Measurements from ENCODE around the gene ICAM2.
A peak's percentile ranks its signal among the peaks of the same experiment; 100 is the strongest.
"Not testable (repeated sequence)": the region's sequence is repeated elsewhere in the genome, so short reads cannot be mapped to it uniquely, and the experiment has no call there.

The ICAM2 gene

DNA sequence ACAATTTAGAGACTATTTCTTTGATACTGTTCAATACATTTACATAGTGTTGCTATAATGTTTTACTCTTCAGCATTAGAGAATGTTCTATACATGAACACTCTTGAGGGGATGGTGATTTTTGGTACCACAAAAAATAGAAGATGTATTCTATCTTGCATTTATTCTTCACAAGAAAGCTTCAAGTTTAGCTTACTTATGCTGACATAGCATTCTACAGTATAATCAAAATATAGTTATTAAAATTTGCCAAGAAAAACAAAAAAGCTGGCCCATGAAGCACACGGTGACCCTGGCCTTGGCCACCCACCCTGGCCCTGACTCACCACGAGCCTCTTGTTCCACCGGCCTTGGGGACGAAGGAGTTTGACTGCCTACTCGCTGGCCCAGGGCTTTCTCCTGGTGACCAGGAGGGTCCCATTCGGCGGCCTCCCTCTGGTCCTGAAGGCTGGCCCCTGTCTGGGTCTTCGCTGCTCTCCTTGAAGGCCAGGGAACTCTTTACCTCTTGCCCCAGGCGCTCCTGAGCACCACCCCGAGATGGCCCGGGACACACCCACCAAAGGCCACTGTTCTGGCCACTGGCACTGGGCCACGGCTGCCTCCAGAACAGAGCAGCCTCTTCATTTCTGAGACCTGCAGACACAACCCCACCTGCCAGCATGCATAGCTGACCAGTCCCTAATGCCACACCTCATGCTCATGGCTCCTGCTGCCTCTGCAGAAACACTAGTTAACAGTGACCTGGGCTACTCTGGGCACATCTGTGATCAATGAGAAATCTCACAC lies 22.5 kb upstream of the ICAM2 start:
- DNase-seq (ENCODE audit: low read depth, low spot score): no peak

DNA sequence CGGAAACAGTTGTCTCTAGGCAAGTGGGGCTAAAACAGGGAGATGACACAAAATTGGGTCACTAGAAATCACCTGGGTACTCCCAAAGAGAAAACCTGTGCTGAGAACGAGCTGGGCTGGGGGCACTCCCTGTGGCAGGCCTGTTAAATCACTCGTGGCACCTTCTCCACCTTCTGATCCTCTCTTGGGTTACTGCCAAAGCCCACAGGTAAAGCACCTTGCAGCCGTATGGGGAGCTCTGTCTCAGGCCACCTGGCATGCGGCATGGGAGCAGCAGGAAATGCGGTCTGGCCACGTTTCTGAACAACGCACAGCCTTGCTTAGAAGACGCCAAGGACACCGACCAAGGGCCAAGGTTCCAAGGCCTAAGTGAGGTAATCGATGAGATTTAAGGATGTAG lies 21.5 kb upstream of the ICAM2 start:
- DNase-seq (ENCODE audit: low read depth, low spot score): no peak

DNA sequence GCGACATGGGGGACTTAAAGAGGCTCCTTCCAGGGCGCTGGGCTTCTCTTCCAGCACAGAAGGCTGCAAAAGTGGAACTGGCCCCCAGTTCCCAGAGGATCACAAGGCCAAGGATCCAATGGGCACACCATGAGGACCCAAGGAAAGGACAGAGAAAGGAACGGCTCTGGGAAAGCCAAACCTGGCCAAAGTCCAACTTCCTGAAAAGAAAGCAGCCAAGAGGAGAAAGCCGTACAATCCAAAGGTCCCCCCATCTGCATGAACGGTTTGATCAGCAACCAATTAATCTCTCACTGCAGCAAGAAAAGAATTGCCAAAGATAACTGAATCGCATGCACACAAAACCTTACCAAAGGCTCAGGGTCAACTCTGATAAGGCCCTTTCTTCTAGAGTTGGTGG lies 19.8 kb upstream of the ICAM2 start:
- no peak for DNase-seq (ENCODE audit: low read depth, low spot score)

DNA sequence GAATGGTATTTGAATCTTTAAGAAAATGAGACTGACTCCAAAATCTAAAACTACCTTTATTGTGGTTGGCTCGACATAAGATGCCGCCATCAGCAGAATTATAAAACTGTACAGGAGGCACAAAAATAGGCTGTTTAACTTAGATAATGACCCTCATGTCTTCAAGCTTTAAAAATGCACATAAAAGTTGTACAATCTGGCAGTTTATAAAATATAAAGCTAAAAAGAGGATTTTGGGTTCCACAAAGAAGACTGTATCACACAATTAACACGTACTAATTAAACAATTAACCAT lies 18.6 kb upstream of the ICAM2 start:
- DNase-seq (ENCODE audit: low read depth, low spot score): no peak

DNA sequence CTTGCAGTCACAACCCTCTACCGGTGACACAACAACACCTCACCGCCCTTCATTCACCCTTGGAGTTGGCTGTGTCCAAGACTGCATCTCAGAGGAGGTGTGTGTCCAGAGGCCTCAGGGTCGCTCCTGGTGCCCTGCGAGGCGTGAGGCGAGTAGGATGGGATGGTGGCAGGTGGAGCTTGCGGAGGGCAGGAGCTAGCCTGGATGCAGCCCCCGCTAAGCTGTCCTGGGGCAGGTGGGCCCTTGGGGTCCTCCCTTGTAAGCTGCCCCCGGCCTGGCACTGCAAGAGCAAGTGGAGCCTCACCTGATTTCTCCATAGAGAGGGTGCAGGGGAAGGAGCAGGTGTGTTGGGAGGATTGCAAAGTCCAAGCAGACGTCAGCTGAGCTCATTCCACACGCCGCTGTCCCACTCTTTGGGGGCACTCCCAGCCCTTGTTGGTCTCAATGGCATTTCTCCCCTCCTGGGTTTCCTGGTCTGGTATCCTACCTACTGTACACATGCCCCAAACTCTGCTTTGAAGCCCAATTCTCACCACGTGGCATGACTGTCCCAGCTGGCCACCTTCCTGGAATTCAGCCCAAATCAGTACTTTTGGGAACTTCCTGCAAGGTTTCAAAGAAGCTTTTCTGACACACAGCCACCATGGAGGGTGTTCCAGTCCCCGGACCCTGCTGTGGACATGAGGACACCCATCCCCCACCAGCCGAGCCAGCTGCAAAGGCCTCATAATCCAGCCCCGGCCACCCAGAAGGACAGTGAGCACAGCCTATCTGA lies 18.1 kb upstream of the ICAM2 start:
- DNase-seq (ENCODE audit: low read depth, low spot score): no peak

DNA sequence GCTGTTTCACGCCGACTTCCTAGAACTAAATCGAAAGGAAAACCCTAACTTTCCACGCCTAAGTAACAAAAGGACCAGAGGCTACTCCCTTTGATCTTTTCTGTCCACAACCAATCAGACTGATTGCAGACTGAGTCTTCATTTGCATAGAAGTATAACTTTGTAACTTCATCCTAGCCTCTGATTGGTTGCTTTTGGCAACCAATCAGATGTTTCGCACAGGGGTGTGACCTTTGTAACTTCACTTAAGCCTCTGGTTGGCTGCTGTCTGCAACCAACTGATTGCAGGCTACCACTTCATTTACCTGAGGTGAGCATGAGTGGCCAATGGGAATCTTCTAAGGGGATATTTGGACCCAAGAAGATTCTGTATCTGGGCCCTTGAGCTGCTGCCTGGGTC lies 17.4 kb upstream of the ICAM2 start:
- no peak for DNase-seq (ENCODE audit: low read depth, low spot score)

DNA sequence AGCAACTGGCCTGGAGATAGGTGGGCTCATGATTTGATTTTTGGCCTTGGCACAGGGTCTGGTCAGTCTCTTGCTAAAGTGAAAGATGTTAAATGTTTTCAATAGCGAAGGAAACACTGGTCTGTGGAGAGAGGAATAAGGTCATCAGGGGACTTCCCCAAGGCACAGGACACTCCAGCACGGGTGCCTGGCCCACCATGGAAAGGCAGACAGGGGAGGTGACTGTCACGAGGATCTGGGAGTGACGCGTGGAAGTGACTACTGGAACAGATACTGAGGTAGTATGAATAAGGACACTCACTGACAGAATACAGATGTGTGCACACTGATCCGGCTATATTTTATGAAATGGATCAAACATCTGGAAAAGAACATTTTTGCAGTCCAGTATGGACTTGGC lies 16.7 kb upstream of the ICAM2 start:
- no peak for DNase-seq (ENCODE audit: low read depth, low spot score)

DNA sequence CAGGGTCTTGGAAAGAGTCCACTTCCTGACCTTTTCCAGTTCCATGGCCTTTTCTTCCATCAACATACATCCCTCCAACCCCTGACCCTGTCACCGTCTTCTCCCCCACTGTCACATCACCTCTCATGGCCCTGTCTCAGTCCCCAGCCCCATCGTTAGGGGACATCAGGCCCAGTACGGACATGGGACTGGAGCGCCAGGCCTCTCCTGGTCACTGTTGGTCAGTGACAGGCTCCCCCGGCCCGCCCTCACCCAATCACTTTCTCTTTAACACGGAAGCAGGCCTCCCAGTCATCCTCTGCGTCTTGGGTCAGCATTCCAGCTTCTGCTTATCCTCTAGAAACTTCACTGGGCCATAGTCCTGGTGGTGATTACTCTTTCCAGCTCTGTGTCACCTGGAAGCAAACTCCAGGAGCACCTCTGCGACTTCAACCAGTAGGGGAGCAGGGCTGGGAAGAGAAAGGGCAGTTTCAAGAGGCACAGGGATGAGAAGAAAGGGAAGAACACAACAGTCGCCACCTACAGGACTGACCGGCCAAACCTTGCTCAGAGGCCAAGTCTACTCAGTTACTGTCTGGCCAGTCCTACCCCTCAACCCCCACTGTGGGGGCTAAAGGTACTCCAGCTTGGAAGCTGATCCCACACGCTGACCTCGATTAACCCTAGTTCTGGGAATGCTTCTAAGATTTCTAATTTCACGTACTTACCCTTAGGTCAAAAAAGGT lies 15.9 kb upstream of the ICAM2 start:
- DNase-seq (ENCODE audit: low read depth, low spot score): no peak

DNA sequence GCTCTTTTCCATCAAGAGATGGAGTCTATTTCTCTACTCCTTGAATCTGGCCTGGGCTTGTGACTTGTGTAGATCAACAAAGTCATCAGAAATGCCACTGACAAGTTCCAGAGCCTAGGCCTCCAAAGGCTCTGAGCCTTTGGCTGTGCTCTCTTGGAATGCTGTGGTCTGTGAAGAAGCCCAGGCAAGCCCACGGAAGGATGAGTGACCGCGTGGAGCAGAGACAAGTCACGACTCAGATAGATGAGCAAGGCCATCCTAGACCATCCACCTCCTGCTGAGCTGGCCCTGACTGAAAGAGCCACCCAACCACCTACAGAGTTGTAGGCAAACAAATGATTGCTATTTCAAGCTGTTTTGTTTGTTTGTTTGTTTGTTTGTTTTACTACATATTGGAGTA lies 11.6 kb upstream of the ICAM2 start:
- DNase-seq (ENCODE audit: low read depth, low spot score): peak; percentile 12

DNA sequence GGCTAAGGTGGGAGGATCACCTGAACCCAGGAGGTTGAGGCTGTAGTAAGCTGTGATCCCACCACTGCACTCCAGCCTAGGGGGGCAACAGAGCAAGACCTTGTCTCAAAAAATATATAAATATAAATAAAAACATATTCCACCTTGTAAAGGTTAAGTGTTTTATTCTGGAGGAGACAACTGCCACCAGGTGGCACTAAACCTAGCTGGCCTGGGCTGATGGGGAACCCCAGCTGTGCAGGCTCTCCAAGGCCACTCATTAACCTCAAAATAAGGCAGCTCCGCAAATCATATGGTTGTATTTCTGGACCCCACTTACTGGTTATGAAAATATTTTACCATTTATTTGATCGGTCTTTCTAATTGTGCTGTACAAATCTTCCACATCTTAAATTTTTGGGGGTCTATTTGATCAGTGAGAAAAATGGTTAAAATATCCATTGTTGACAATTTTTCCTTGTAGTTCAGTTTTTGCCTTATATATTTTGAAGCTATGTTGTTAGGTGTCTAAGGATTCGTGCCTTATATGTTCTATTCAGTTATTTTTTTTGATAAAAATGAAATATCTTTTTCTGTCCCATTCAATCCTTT lies 8.5 kb upstream of the ICAM2 start:
- DNase-seq (ENCODE audit: low read depth, low spot score): peak; percentile 80

DNA sequence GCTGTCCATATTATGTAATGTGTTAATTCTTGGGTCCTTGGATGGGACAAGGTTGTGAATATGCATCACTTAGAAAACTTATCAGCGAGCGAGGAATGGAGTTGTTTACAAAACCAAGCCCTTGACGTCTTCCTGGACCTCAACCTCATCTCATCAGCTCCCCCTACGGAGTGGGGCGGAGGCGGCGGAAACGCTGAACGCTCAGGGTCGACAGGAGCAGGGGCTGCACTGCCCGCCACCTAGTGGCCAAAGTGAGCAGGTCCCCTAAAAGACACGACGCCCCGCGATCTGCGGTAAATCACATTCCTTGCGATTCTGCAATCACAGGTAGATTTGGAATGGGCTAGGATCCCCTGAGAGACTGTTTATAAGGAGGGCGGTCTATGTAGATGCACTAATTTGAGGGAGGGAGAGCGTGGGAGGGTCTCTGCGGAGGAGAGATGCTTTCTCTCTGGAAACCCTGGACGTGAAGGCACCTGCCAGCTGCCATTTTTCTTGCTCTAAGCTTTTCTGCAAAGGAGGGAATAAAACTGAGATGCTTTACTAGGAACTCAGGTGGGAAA lies 5.4 kb upstream of the ICAM2 start:
- DNase-seq (ENCODE audit: low read depth, low spot score): peak; percentile 76

DNA sequence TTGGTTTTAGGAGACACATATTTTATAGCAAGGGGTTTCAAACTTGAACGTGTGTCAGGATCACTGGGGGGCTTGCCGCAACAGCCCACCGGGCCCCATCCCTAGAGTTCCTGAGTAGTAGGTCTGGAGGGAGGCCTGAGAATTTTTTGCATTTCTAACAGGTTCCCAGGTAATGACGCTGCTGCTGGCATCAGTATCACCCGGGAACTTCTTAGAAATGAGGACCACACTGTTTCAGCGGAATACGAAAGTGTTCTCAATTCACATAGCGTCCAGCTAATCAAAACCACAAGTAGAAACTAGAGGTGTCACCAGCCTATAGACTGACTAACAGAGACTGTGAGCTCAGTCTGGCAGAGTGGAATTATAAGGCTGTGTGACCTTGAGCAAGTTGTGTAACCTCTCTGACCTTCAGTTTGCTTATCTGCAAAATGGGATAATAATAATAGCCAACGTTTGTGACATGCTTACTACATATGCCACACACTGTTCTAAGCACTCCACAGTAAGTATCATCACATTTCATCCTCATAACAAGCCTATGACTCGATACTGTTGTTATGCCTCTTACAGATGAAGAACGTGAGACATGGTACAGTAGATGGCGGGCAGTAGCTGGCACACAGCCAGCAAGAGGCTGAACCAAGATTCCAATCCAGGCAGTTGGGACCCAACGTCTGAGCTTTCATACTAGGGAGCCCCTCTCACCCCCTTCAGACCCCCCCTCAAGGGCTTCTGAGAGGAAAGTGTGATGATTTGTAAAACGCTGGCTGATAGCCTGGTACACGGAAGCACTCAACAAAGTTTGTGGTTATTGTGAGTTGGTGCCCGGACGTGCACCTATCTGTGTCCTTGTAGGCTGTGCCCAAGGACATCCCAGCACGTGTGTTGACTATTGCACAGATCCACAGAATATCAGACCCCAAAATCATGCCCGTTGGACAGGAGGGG lies 4.6 kb upstream of the ICAM2 start:
- DNase-seq (ENCODE audit: low read depth, low spot score): no peak

DNA sequence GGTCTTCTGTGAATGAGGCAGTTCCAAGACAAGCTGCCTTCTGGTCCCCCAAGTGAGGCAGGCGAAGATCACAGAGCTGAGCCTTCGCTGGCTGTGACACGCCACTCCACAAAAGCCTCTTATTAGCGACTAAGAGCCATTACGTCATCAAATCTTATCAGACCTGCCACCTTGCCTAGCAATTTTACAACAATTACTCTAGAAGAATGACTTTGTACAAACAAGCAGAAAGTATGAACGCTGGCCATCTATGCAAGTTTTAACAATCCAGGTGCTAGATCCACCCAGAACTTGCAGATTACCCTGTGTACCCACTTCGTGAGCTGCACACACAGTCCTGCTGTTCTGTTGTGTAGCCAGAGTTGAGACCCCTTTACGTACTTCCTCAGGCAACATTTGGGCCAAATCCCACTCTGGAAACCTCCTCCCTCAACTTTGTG lies 3.8 kb upstream of the ICAM2 start:
- no peak for DNase-seq (ENCODE audit: low read depth, low spot score)

DNA sequence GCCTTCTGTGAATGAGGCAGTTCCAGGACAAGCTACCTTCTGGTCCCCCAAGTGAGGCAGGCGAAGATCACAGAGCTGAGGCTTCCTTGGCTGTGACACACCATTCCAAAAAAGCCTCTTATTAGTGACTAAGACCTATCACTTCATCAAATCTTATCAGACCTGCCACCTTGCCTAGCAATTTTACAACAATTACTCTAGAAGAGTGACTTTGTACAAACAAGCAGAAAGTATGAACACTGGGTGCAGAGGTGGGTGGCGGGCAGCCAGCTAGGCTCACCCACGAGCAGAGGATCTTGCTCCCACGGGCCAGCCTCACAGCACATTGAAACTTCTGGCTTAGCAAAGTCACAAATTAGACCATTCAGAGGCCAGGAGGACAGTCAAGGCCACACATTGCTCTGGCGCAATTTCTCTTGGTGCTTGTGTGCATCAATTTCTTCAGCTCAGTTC lies 2.2 kb upstream of the ICAM2 start:
- DNase-seq (ENCODE audit: low read depth, low spot score): no peak

DNA sequence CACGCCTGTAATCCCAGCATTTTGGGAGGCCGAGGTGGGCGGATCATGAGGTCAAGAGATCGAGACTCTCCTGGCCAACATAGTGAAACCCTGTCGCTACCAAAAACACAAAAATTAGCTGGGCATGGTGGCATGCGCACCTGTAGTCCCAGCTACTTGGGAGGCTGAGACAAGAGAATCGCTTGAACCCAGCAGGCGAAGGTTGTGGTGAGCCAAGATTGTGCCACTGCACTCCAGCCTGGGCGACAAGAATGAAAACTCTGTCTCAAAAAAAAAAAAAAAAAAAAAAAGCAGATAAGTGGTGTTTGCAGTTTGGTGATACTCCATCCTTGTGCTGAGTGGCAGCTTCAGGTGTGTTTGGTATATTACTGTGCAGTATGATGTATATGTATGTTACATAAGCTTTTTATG lies 877 bp downstream of the ICAM2 start:
- not testable (repeated sequence) for DNase-seq (ENCODE audit: low read depth, low spot score)

DNA sequence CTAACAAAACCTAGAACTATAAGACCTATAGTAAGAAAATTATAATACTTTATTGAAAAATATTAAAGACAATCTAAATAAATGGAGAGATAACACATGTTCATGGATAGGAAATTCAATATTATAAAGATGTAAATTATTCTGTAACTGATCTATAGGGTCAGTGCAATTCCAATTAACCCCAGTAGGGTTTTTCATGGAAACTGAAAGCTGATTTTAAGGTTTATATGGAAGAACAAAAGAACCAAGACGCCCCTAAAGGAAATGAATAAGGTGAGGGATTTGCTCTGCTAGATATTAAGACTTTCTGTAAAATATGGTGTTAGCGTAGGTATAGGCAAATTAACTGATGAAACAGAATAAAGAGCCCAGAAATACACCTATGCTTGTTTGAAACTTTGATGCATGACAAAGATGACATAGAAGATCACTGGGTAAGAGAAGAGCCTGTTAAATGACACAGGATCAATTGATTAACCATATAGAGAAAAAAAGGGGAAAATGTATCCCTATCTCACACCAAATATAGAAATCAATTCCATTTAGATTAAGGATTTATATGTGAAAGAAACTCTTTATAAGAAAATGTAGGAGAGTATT lies 3.0 kb downstream of the ICAM2 start:
- DNase-seq (ENCODE audit: low read depth, low spot score): no peak

DNA sequence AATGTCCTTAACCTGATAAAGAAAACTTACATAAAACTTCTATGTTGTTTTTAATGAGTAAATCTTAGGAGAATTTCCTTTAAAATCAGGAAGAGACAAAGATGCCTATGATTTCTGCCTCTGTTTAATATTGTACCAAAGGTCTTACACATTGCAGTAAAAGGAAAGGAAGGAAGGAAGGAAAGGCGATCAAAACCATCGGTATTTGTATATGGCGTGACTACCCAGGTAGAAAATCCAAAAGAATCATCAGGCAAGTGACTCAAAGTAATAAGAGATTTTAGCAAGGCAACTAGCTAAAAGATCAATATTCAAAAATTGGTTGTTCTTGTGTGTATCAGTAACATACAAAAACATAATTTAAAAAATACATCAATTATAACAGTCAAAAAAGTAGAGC lies 3.5 kb downstream of the ICAM2 start:
- no peak for DNase-seq (ENCODE audit: low read depth, low spot score)

DNA sequence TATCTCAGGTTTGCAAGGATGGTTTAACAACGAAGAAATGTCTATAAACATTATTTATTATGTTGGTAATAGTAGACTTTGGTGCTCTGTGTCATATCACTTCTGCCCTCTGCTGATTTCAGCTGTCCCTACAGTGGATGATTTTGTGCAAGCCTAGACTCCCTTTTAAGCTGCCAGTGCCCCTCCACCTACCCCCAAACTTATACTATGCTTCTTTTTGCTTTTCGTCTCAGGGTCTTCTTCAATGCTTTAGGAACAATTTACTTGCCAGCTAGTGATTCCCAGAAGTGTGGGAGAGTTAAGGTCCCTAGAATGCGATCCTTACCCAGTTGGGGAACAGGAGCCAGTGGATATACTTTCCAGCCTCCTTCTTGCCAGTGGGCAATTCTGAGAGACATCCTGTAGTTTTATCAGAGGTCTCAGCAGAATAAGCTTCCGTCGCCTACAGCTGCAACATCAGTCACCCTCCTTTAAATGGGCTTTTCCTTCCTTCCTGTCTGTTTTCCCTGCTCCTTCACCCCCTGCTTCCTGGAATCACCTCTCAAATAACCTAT lies 4.1 kb downstream of the ICAM2 start:
- DNase-seq (ENCODE audit: low read depth, low spot score): no peak

DNA sequence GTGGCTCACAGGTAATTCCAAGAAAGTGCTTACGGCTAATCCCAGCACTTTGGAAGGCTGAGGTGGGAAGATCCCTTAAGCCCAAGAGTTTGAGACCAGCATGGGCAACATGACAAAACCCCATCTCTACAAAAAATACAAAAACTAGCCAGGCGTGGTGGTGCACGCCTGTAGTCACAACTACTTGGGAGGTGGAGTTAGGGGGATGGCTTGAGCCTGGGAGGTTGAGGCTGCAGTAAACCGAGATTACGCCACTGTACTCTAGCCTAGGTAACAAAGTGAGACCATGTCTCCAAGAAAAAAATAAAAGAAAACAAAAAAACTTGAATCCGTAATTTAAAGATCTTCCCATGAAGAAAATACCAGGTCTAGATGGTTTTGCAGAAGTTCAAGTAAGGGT lies 5.0 kb downstream of the ICAM2 start:
- DNase-seq (ENCODE audit: low read depth, low spot score): no peak
